Endothelial cell (in vitro differentiated cells): ENCODE results near the gene CBLB. TPM values are rescaled to one million over a fixed set of nuclear protein-coding genes. Genes with fewer than 3 reads are reported as not detected.

Experiments
- DNase-seq: peaks from one replicate; pipeline ENCODE4 v3.0.0; 2021; ENCODE audit warnings: low spot score
- H3K27ac Mint-ChIP-seq: one replicate; pipeline ENCODE4 v1.8.0; 2021; ENCODE audit warnings: mixed read lengths, inconsistent platforms; ENCODE audit not compliant: unreplicated experiment
- H3K27me3 Mint-ChIP-seq: one replicate; pipeline ENCODE4 v1.8.0; 2021; ENCODE audit warnings: mild to moderate bottlenecking, moderate library complexity, mixed read lengths, inconsistent platforms; ENCODE audit not compliant: unreplicated experiment
- H3K36me3 Mint-ChIP-seq: one replicate; pipeline ENCODE4 v1.8.0; 2021; ENCODE audit warnings: mild to moderate bottlenecking, low read depth, mixed read lengths, inconsistent platforms; ENCODE audit not compliant: unreplicated experiment
- H3K4me1 Mint-ChIP-seq: one replicate; pipeline ENCODE4 v1.8.0; 2021; ENCODE audit warnings: mild to moderate bottlenecking, mixed read lengths, inconsistent platforms; ENCODE audit not compliant: unreplicated experiment
- H3K4me3 Mint-ChIP-seq: one replicate; pipeline ENCODE4 v1.8.0; 2021; ENCODE audit warnings: mild to moderate bottlenecking, mixed read lengths, inconsistent platforms; ENCODE audit not compliant: unreplicated experiment
- H3K9me3 Mint-ChIP-seq: one replicate; pipeline ENCODE4 v1.8.0; 2021; ENCODE audit warnings: mixed read lengths, inconsistent platforms; ENCODE audit not compliant: unreplicated experiment
- CTCF ChIP-seq: fragments of 200-600 bp; sonication (generic); IDR thresholded peaks from one replicate; pipeline ENCODE4 v1.5.0; 2021; ENCODE audit warnings: antibody characterized with exemption; ENCODE audit not compliant: unreplicated experiment
- total RNA-seq: library from RNA; stranded (reverse); fragmentation: NEBNext Ultra II Directional; extraction: Animal tissue kit (Norgen Biotek cat#: 25700); gene quantifications from one replicate; pipeline ENCODE4 v1.2.1, GENCODE V29; 2021; ENCODE audit not compliant: unreplicated experiment

The CBLB gene
- total RNA-seq, 1 donor from 2014 or later, result 62.0 TPM

- H3K36me3 Mint-ChIP-seq, result peaks cover 8% of the 10 kb centered on the region
- no peak for TF ChIP-seq CTCF
Measured at GRCh38 chr3:105678017-105678416, 190.8 kb downstream of the CBLB start.

GRCh38 chr3:105676621-105677300 lies 192.1 kb downstream of the CBLB start:
- H3K4me3 Mint-ChIP-seq, result no peak overlapping the region
- no peak for TF ChIP-seq CTCF
- no peaks in the 10 kb centered on the region for H3K9me3 Mint-ChIP-seq
- H3K36me3 Mint-ChIP-seq, result peaks cover 8% of the 10 kb centered on the region
- H3K4me1 Mint-ChIP-seq, result no peaks in the 10 kb centered on the region
- no peak overlapping the region for H3K27ac Mint-ChIP-seq
- no peak for DNase-seq
- no peaks in the 10 kb centered on the region for H3K27me3 Mint-ChIP-seq

More at GRCh38 chr3:105678017-105678416, 190.8 kb downstream of the CBLB start:
- H3K9me3 Mint-ChIP-seq, result no peaks in the 10 kb centered on the region
- no peaks in the 10 kb centered on the region for H3K4me1 Mint-ChIP-seq
- no peaks in the 10 kb centered on the region for H3K27me3 Mint-ChIP-seq
- no peak overlapping the region for H3K27ac Mint-ChIP-seq
- no peak overlapping the region for H3K4me3 Mint-ChIP-seq
- DNase-seq, result no peak

- Mint-ChIP-seq H3K4me3 (no peak overlapping the region), H3K36me3 (peaks cover 8% of the 10 kb centered on the region), H3K27ac (no peak overlapping the region), H3K4me1 (no peaks in the 10 kb centered on the region), H3K27me3 (no peaks in the 10 kb centered on the region), H3K9me3 (no peaks in the 10 kb centered on the region)
- no peak for DNase-seq
- no peak for TF ChIP-seq CTCF
Measured at GRCh38 chr3:105674437-105675065, 194.3 kb downstream of the CBLB start.

- Mint-ChIP-seq H3K9me3 (no peaks in the 10 kb centered on the region), H3K4me3 (no peak overlapping the region), H3K36me3 (peaks cover 4% of the 10 kb centered on the region), H3K27ac (no peak overlapping the region), H3K4me1 (no peaks in the 10 kb centered on the region), H3K27me3 (no peaks in the 10 kb centered on the region)
- no peak for TF ChIP-seq CTCF
- DNase-seq, result no peak
Measured at GRCh38 chr3:105672996-105673395, 195.8 kb downstream of the CBLB start.

GRCh38 chr3:105662306-105662705 lies 206.5 kb downstream of the CBLB start:
- DNase-seq, result no peak
- Mint-ChIP-seq H3K4me3 (no peak overlapping the region), H3K27me3 (no peaks in the 10 kb centered on the region), H3K9me3 (no peaks in the 10 kb centered on the region), H3K36me3 (peaks cover 10% of the 10 kb centered on the region), H3K4me1 (no peaks in the 10 kb centered on the region), H3K27ac (no peak overlapping the region)
- no peak for TF ChIP-seq CTCF
